Fibroblast of upper back skin (primary cell): ENCODE results near the gene ANKRD34A.

Source experiments
- DNase-seq: peaks from one replicate; pipeline ENCODE4 v3.0.0-alpha.2; 2013

ANKRD34A gene

DNA sequence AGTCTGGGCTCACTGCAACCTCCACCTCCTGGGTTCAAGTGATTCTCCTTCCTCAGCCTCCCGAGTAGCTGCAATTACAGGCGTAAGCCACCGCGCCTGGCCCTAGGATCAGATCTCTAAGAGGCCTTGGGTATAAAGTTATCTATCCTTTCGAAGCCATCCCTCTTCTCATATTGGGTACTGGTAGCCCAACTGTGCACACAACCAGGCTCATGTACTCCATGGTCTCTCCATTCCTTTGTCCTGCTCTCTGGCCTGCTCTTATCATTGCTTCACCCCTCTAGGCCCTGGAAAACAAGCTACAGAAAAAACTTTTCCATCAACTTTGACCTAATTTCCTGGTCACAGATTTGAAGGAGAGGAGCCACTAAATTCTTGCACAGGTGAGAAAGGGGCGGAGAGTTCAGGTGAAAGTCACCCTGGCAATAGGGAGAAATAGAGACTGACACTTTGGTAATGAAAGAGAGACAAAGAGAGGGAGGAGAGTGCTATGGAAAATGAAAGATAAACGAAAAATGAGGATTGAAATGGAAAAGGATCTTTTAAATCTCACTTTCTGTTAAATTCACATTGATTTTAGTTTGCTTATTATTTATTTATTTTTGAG is 26.0 kb upstream of the ANKRD34A start:
- DNase-seq = no peak

DNA sequence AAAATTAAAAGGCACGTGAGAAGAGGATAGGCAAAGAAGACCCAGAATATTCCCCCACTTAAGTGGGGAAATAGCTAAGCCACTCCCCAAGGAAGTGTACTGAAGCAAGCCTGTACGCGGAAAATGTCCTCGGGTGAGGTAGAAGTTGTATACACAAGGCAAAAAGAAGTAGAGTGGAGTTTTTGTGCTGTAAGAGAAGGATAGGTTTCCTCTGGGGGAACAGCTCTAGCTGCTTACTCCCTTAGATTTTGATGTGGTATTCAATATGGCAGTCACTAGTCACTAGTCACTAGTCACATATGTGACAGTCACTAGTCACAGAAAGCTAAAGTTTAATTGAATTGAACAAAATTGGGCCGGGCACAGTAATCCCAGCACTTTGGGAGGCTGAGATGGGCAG is 24.4 kb upstream of the ANKRD34A start:
- DNase-seq = no peak

DNA sequence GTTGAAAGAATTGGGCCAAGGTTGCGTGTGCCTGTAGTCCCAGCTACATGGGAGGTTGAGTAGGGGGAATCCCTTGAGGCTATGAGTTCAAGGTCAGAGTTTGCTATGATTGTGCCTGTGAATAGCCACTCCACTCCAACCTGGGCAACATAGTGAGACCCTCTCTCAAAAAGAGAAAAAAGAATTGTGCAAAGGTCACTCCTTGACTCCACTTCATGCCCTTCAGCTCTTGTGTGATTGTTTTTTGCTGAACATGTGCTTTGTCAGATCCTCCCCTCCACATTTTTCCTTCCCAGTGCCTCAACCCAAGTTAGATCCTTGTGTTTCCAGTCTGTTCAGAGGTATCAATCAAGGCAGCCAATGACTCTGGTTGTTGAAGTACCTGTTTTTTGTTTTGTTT is 23.6 kb upstream of the ANKRD34A start:
- DNase-seq = no peak

- no peak for DNase-seq
Observed at GRCh38 chr1:145986551-145986950, 22.2 kb upstream of the ANKRD34A start.

DNA sequence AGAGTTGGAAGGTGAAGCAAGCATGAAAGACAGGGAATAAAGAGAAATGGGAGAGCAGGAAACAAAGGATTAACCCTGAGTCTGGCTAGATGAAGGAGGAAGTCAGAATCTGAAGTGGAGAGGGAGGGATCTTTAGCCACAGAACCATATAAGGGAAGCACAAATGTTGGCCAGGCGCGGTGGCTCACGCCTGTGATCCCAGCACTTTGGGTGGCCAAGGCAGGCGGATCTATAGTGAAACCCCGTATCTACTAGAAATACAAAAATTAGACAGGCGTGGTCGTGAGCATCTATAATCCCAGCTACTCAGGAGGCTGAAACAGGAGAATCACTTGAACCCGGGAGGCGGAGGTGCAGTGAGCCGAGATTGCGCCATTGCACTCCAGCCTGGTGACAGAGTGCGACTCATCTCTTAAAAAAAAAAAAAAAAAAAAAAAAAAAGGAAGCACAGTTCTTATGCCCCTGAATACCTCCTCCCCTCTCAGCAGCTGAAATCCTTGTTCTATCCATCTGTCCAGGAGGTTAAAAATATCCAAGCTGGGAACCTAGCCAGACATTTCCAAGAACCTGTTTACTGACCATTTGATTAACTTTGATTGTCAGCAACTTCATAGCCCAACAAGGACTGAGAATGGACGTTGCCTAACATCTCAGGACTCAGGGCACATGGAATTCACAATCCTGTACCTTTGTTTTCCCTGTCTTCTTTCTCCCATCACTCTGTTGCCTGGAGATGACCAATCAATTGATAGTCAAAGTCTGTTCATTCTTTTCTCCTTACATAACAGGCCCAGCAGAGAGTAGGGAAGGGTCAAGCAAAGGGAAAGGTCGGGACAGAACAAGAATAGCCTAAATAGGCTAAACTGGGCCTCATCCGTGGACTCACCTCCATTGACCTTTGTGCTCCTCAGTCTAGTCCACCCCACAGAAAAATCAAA is 21.4 kb upstream of the ANKRD34A start:
- peak; percentile 87 for DNase-seq

- no peak for DNase-seq
Observed at GRCh38 chr1:145985129-145985501, 20.7 kb upstream of the ANKRD34A start.

GRCh38 chr1:145983960-145984830 is 19.8 kb upstream of the ANKRD34A start:
- DNase-seq = no peak

DNA sequence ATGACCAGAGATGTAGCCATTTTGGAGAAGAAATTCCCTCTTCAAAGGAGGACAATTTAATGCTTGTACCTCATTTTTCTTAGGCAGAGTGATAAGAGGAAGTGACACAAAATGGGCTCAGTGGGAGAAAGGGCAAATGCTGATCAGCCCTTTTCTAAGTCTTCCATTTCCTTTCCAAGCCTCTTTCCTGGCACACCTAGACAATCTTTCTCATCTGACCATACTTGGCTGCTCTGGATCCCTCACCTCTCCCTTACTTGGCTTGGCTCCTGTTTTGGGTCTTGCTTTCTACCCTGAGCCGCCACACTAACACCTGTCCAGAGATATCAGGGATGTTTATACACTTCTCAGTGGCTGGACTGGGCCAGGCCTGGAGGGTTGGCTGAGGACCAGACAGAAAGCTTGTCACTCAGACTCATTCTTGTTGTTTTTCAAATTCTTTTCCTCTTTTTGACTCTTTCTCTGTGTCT is 18.9 kb upstream of the ANKRD34A start:
- DNase-seq = no peak

DNA sequence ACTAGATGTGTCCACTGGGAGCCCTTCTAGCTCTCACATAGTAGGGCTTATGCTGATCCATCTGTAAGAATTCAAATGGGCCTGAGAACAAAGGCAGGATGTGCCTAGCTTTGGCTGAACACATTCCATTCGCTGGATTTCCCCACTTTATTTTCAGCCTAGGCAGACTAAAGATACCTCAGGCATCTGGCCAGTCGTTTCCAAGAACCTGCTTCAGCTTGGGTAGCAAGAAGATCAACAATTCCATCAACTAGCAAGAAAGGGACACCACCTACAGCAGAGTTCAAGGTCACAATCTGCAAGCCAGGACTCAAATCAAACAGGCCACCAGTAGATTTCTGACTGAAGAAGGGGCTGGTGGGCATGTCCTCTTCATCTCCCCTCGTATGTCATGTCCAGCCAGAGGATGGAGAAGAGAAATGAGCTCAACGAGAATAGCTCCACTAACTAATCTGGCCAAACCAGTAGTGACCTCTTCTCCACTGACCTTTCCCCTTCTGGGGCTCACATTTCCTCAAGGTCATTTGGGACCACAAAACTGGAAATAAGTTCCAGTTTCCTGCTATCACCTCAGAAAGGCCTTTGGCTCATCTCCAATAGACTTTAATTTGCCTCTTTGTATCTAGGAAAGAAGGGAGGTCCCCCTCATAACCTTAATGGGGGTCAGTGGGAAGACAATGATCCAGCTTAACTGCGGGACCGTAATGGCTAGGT is 17.8 kb upstream of the ANKRD34A start:
- DNase-seq = no peak

DNA sequence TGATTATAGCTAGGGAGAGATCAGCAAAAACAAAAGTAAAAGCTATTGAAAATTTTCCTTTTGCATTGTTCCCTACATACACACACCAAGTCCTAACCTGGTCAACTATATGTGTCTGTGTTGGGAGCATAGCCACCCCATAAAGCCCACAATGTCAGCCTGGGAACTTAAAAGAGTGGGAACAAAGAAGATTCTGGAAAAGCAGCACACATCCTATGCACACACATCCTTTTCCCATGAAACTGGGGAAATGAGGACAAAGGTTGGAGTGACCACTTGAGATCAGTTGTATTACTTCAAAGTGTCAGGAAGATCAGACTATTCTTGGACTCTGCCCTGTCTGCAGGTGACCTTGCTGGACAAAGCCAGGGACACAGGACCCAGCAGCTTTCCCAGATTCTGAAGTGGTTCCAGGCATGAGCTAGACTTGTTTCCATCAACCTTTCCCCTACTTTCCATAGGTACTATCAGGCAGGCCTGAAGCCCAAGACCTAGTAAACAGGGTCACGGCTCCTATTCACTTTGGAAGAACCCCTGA is 16.2 kb upstream of the ANKRD34A start:
- DNase-seq = no peak

DNA sequence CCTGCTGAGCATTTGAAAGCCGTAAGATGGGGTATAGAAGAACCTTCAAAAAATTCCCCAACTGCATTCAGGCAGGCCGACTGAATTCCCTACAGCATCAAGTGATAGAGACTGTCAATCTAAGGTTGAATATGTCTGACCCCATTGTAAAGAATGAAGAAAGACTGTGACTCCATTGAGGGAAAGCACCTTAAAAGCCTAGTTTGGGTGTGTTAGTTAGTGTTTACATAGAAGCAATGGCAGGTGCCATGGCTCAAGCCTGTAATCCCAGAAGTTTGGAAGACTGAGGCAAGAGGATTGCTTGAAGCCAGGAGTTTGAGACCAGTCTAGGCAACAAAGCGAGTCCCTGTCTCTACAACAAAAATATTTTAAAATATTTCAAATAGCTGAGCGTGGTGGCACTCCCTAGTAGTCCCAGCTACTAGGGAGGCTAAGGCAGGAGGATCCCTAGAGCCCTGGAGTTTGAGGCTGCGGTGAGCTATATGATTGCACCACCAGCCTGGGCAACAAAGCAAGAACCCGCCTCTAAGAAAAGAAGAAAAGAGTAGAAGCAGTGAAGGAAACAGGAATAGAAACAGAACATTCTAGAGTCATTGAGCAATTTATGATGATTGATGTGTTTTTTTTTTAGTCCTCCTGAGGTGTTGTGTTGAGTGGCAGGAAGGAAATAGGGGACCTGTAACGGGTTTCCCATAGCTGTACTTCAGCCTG is 15.5 kb upstream of the ANKRD34A start:
- DNase-seq = peak; percentile 36

DNA sequence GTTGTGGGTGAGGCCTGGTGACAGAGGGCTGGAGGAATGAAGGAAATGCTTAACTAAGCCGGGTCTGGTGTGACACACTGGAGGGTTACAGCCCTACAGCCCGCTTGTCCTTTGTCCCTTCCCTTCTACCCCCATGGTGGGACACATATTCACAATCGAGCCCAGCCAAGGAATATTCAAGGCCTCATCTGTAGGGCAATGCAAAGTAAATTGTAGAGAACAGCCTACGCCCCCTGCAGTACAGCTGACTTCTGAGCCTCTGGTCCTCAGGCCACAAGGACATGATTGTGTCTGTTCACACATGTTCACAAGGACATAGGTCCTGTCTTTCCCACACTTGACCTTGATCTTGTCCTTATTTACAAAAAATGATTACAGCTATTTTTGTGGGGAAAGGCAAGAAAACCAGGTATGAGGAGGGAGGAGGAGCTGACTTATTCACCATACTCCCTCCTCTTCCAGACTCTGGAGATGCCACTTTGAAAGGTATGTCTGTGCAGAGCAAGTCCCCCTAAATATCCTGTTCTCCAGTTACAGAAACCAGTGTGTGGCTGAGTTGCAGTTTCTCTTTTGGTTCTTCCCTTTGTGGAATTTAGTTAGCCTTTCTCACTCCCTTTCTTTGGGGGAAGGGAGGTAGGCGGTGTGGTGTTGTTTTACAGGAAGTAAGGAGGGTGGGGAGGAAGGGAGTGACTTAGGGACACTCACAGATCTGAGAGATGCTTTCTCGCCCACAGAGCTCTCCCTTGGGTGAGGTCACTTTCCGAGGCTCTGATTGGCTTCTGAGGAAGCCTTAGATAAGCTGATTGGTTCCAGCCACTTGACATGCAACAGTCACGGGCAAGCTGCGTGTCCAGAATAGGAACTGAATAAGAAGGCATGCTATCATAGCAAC is 14.7 kb upstream of the ANKRD34A start:
- DNase-seq = peak; percentile 100

GRCh38 chr1:145978471-145978853 is 14.1 kb upstream of the ANKRD34A start:
- no peak for DNase-seq

DNA sequence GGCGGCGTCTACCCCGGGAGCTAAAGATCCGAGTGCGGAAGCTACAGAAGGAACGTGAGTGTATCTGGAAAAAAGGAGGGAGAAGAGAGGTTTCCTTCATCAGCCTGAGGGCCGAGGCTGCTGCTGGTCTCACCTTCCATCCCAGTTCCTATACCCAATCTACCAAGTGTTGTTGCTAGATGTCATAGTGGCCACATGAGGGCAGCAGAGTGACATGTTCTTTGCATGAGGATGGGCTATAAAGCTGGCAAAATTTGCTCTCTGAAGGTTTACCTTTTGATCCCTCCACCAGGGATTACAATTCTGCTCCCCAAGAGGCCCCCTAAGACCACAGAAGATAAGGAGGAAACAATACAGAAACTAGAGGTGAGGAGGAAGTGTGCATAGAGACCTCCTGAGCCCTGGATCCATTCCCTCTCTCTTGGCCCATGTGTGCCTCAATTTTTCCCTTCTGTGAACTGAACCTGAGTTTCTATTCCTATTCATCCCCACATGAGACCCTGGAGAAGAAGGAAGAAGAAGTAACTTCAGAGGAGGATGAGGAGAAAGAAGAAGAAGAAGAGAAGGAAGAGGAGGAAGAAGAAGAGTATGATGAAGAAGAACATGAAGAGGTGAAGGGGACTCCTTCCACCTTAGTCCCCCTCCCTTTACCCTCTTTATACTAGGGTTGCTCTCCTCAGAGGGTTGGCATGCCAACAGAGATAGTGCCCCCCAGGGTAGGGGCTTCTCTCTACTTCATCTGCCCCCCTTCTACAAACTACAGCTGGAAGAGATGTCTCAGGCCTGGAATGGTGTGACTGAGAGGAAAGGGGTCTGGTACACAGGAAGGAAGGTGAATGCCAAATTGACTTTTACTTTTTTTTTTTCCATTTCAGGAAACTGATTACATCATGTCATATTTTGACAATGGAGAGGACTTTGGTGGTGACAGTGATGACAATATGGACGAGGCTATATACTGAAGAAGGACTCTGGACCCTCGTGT is 13.4 kb upstream of the ANKRD34A start:
- DNase-seq = peak; percentile 84

GRCh38 chr1:145977016-145977415 is 12.6 kb upstream of the ANKRD34A start:
- no peak for DNase-seq

DNA sequence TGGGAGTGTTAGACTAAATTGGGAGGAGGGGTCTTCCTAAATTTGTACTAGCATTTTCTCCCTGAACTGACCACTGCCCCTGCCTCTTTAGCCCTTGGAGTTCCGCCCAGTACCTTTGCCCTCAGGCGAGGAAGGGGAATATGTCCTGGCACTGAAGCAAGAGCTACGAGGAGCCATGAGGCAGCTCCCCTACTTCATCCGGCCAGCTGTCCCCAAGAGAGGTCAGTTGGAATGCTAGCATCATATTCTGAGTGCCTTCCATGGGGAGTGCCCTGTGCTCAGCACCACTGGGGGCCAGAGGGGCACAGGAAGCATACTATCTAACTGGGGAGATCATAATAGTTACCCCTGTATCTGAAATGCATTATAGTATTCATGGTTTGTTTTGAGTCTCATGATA is 10.8 kb upstream of the ANKRD34A start:
- no peak for DNase-seq

DNA sequence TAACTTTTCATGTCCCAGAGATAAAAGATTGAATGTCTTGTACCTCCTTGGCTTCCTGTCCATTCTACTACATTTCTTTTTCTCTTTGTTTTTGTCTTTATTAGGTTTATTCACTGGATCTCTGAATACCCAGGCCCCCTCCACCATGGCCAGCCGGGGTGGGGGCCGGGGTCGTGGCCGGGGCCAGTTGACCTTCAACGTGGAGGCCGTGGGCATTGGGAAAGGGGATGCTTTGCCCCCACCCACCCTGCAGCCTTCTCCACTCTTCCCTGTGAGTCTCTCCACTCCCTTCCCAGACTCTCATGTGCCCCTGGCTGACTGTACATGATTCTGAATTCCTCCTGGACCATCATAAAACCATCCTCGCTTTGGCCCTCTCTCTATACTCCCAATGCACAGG is 10.3 kb upstream of the ANKRD34A start:
- DNase-seq = no peak

DNA sequence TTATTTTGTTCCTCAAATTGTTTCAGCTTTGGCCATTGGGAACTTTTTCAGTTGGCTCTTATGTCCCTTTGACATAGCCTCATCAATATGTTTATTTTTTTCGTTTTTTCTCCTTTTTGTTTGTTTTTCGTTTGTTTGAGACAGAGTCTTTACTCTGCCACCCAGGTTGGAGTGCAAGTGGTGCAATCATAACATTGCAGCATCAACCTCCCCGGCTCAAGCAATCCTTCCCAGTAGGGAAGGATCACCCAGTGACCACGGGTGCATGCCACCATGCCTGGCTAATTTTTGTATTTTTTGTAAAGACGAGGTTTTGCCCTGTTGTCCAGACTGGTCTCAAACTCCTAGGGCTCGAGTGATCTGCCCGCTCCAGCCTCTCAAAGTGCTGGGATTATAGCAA is 8.2 kb upstream of the ANKRD34A start:
- no peak for DNase-seq

DNA sequence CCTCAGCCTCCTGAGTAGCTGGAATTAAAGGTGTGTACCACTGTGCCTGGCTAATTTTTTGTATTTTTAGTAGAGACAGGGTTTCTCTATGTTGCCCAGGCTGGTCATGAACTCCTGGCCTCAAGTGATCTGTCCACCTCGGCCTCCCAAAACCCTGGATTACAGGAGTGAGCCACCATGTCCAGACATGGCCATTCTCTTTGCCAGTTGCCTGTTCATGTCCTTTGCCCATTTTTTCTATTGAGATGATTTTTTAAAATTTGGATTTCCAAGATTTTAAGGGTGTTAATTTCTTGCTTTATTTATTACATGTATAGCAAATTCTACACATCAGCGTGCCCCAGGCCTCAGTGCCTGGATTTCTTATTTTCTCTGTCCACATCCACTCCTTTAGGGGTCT is 2.9 kb upstream of the ANKRD34A start:
- no peak for DNase-seq
